ENCODE measurements around the gene PLEKHN1. TPM values are rescaled to one million over a fixed set of nuclear protein-coding genes. Genes with fewer than 3 reads are reported as not detected.

PLEKHN1 gene, protein sequence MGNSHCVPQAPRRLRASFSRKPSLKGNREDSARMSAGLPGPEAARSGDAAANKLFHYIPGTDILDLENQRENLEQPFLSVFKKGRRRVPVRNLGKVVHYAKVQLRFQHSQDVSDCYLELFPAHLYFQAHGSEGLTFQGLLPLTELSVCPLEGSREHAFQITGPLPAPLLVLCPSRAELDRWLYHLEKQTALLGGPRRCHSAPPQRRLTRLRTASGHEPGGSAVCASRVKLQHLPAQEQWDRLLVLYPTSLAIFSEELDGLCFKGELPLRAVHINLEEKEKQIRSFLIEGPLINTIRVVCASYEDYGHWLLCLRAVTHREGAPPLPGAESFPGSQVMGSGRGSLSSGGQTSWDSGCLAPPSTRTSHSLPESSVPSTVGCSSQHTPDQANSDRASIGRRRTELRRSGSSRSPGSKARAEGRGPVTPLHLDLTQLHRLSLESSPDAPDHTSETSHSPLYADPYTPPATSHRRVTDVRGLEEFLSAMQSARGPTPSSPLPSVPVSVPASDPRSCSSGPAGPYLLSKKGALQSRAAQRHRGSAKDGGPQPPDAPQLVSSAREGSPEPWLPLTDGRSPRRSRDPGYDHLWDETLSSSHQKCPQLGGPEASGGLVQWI
- total RNA-seq: 1 to 10 TPM; 1.6 to 2.4 (median 1.9) TPM

GRCh38 chr1:966135-966703, at the start of gene PLEKHN1:
TSS of gene PLEKHN1 (plus strand) at chr1:966482. CDS start at chr1:966532, 50 bp downstream.
- Mint-ChIP-seq H3K9me3 (no peaks in the 10 kb centered on the region), H3K4me1 (ENCODE audit: low read depth) (peaks cover 10% of the 10 kb centered on the region), H3K36me3 (ENCODE audit: insufficient read depth) (no peaks in the 10 kb centered on the region), H3K27me3 (ENCODE audit: low read depth) (no peaks in the 10 kb centered on the region), H3K4me3 (peak within 1 kb of the TSS; percentile 82)
- DNase-seq (no peak), ATAC-seq (peak; percentile 44 to 51)

- H3K4me3 Mint-ChIP-seq: no peak overlapping the region
- DNase-seq (no peak), ATAC-seq (no peak)
- H3K27me3 Mint-ChIP-seq (ENCODE audit: low read depth): peaks cover 47% of the 10 kb centered on the region
- peaks cover 13% of the 10 kb centered on the region for H3K4me1 Mint-ChIP-seq (ENCODE audit: low read depth)
- no peaks in the 10 kb centered on the region for H3K9me3 Mint-ChIP-seq
- H3K36me3 Mint-ChIP-seq (ENCODE audit: insufficient read depth): no peaks in the 10 kb centered on the region
Observed at GRCh38 chr1:917076-917459, 49.2 kb upstream of the PLEKHN1 start.

GRCh38 chr1:917466-918091, 48.7 kb upstream of the PLEKHN1 start:
- Mint-ChIP-seq H3K4me3 (no peak overlapping the region), H3K9me3 (no peaks in the 10 kb centered on the region), H3K36me3 (ENCODE audit: insufficient read depth) (no peaks in the 10 kb centered on the region), H3K27me3 (ENCODE audit: low read depth) (peaks cover 47% of the 10 kb centered on the region), H3K4me1 (ENCODE audit: low read depth) (peaks cover 13% of the 10 kb centered on the region)
- ATAC-seq: no peak
- DNase-seq: no peak

DNA sequence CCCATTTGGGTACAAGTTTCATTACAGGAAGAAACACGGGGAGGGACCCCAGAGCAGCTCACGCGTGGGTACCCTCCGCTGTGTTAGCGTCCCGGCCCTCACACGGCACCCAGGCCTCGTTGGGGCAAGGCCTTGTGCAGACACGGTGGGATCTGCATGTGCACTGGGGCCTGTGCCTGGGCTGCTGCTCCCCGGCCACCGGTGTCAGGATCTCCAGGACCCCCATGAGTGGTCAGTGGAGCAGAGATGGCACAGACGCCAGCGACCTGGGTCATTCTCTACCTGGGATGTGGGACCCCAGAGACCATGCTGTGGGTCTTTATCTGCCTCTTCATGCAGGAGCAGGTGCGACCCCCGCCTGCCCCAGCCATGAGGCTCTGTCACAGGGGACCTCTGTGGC, 47.9 kb upstream of the PLEKHN1 start:
- Mint-ChIP-seq H3K9me3 (no peaks in the 10 kb centered on the region), H3K36me3 (ENCODE audit: insufficient read depth) (no peaks in the 10 kb centered on the region), H3K4me1 (ENCODE audit: low read depth) (peaks cover 15% of the 10 kb centered on the region), H3K4me3 (no peak overlapping the region), H3K27me3 (ENCODE audit: low read depth) (peaks cover 52% of the 10 kb centered on the region)
- DNase-seq: no peak
- no peak for ATAC-seq

DNA sequence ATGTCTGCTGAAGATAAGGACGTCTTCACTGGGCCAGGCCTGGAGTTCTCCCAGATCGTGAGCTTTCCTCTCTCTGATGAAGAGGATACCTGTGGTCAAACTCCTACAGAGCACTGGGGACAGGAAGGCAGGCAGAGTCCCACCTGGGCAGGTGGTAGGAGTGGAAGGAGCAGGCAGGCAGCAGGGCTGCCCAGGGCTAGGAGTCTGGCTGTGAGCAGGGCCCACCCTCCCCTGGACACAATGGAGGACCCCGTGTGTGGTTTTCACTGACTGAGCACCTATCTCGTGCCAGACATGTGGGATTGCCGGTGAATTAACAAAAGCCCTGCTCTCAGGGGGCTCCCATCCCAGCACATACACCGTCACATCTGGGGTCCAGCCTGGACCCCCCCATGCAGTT, 47.4 kb upstream of the PLEKHN1 start:
- Mint-ChIP-seq H3K36me3 (ENCODE audit: insufficient read depth) (no peaks in the 10 kb centered on the region), H3K4me3 (no peak overlapping the region)
- no peak for ATAC-seq

DNA sequence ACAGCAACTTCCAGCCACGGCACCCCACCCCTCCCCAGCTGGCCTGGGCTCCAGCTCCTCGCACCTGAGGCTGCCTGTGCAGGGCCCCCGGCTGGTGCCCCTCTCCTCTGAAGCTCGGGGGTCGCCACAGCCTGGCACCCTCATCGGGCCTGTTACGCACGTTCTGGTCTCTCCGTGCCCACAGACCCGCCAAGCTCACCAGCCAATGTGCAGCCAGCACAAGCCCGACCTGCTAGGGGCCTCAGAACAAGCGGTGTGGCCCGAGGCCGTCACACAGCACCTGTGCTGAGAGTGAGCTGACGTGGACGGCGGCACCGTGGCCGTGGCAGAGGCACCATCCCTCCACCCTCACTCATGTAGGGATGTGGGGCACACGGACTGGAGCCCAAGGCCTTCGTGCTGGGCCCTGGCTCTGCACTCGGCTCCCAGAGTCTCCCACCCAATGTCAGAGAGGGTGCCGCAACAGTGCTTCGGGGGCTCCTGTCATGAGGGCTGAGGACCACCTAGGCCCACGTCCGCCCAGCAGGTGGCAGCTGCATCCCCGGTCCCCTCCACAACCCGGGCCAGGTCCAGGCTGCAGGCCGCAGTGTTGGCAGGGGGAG, 46.9 kb upstream of the PLEKHN1 start:
- no peaks in the 10 kb centered on the region for H3K36me3 Mint-ChIP-seq (ENCODE audit: insufficient read depth)
- ATAC-seq (no peak), DNase-seq (no peak)
- H3K27me3 Mint-ChIP-seq (ENCODE audit: low read depth): peaks cover 53% of the 10 kb centered on the region
- no peaks in the 10 kb centered on the region for H3K9me3 Mint-ChIP-seq
- no peak overlapping the region for H3K4me3 Mint-ChIP-seq
- H3K4me1 Mint-ChIP-seq (ENCODE audit: low read depth): peaks cover 16% of the 10 kb centered on the region

More for the DNA sequence above, 47.4 kb upstream of the PLEKHN1 start:
- DNase-seq: no peak
- Mint-ChIP-seq H3K27me3 (ENCODE audit: low read depth) (peaks cover 53% of the 10 kb centered on the region), H3K9me3 (no peaks in the 10 kb centered on the region), H3K4me1 (ENCODE audit: low read depth) (peaks cover 16% of the 10 kb centered on the region)

DNA sequence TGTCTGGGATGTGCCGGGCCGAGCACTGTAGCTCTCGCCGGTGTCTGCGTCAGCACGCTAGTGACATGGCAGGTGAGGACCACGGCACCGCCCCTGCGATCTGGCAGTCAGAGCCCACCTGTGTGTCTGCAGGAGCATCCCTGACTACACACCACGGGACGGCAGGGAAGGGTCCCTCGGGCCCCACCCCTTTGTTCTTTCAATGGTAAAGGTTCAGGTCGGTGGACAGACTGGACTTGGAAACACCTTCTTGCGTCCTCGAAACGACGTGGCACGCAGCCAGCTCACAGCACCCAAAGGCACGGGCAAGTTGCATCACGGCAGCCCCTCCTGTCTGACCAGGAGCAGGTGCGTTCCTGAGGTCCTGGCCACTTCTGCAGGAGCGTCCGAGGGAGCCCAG, 46.3 kb upstream of the PLEKHN1 start:
- DNase-seq: no peak
- no peaks in the 10 kb centered on the region for H3K36me3 Mint-ChIP-seq (ENCODE audit: insufficient read depth)
- peaks cover 53% of the 10 kb centered on the region for H3K27me3 Mint-ChIP-seq (ENCODE audit: low read depth)
- no peak for ATAC-seq
- no peak overlapping the region for H3K4me3 Mint-ChIP-seq
- peaks cover 16% of the 10 kb centered on the region for H3K4me1 Mint-ChIP-seq (ENCODE audit: low read depth)
- H3K9me3 Mint-ChIP-seq: no peaks in the 10 kb centered on the region

GRCh38 chr1:920521-920920, 45.8 kb upstream of the PLEKHN1 start:
- H3K9me3 Mint-ChIP-seq: no peaks in the 10 kb centered on the region
- peaks cover 16% of the 10 kb centered on the region for H3K4me1 Mint-ChIP-seq (ENCODE audit: low read depth)
- ATAC-seq: no peak
- peaks cover 53% of the 10 kb centered on the region for H3K27me3 Mint-ChIP-seq (ENCODE audit: low read depth)
- no peak for DNase-seq
- no peaks in the 10 kb centered on the region for H3K36me3 Mint-ChIP-seq (ENCODE audit: insufficient read depth)
- H3K4me3 Mint-ChIP-seq: no peak overlapping the region

DNA sequence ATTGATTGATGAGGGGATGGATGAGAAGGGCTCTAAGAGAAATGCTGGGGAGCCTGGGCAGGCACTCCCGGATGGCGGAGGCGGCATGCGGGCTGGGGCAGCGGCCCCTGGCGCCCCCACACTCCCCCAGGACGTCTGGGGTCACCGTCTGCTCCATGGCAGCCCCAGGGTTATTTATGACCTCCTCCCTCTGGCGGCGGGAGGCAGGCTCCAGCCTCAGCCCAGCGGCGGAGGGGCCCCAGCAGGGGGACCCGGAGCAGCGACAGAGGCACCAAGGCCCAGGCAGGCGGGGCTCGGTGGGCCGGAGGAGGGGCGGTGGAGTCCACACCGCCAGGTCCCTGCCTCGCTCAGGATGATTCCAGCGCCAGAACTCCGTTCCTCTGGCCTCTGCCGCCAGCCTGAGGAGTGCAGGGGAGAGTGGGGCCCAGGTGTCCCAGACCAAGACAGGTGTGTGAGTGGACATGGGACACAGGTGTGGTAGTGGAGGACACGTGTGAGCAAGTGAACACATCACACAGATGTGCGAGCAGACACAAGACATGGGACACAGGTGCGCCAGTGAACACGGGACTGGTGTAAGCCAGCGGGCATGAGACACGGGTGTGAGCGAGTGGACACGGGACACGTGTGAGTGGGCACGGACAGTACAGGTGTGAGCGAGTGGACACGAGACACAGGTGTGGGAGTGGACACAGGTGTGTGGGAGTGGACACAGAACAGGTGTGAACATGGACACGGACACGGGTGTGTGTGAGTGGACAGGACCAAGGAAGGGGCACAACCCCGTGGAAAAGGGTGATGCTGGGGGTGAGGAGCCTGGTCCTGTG, 45.1 kb upstream of the PLEKHN1 start:
- H3K9me3 Mint-ChIP-seq: no peaks in the 10 kb centered on the region
- no peak overlapping the region for H3K4me3 Mint-ChIP-seq
- ATAC-seq (peak; percentile 42 to 44), DNase-seq (no peak)
- H3K4me1 Mint-ChIP-seq (ENCODE audit: low read depth): peaks cover 18% of the 10 kb centered on the region
- H3K27me3 Mint-ChIP-seq (ENCODE audit: low read depth): peaks cover 55% of the 10 kb centered on the region
- no peaks in the 10 kb centered on the region for H3K36me3 Mint-ChIP-seq (ENCODE audit: insufficient read depth)

- DNase-seq (peak; percentile 50), ATAC-seq (peak; percentile 25 to 51)
- Mint-ChIP-seq H3K27me3 (ENCODE audit: low read depth) (peaks cover 60% of the 10 kb centered on the region), H3K36me3 (ENCODE audit: insufficient read depth) (no peaks in the 10 kb centered on the region), H3K4me3 (peak within 1 kb of the TSS; percentile 82), H3K4me1 (ENCODE audit: low read depth) (peaks cover 20% of the 10 kb centered on the region), H3K9me3 (no peaks in the 10 kb centered on the region)
Observed at GRCh38 chr1:923131-923990, 42.9 kb upstream of the PLEKHN1 start, which contains the start of gene SAMD11. TSS of gene SAMD11 (plus strand) at chr1:923923. CDS start at chr1:924432, 509 bp downstream.

- no peaks in the 10 kb centered on the region for H3K9me3 Mint-ChIP-seq
- peaks cover 61% of the 10 kb centered on the region for H3K27me3 Mint-ChIP-seq (ENCODE audit: low read depth)
- no peak for DNase-seq
- ATAC-seq: peak; percentile 12 to 16
- H3K4me3 Mint-ChIP-seq: no peak overlapping the region
- no peaks in the 10 kb centered on the region for H3K36me3 Mint-ChIP-seq (ENCODE audit: insufficient read depth)
- H3K4me1 Mint-ChIP-seq (ENCODE audit: low read depth): peaks cover 20% of the 10 kb centered on the region
Observed at GRCh38 chr1:923991-924655, 42.2 kb upstream of the PLEKHN1 start.
